Measurements from ENCODE around the gene PTGIS.

- TF ChIP-seq EZH2phosphoT487 (IDR thresholded peaks at IDR 0.05; ENCODE audit: borderline replicate concordance, low read depth, low read length) = no peak
- TF ChIP-seq, protein P1, sequence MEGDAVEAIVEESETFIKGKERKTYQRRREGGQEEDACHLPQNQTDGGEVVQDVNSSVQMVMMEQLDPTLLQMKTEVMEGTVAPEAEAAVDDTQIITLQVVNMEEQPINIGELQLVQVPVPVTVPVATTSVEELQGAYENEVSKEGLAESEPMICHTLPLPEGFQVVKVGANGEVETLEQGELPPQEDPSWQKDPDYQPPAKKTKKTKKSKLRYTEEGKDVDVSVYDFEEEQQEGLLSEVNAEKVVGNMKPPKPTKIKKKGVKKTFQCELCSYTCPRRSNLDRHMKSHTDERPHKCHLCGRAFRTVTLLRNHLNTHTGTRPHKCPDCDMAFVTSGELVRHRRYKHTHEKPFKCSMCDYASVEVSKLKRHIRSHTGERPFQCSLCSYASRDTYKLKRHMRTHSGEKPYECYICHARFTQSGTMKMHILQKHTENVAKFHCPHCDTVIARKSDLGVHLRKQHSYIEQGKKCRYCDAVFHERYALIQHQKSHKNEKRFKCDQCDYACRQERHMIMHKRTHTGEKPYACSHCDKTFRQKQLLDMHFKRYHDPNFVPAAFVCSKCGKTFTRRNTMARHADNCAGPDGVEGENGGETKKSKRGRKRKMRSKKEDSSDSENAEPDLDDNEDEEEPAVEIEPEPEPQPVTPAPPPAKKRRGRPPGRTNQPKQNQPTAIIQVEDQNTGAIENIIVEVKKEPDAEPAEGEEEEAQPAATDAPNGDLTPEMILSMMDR (conservative IDR thresholded peaks at IDR 0.05; ENCODE audit: low read length) = no peak
Measured at GRCh38 chr20:49511788-49512525, 56.0 kb downstream of the PTGIS start.
